Fibroblast of upper back skin (primary cell): ENCODE data around the gene C5orf24.
"Not testable (repeated sequence)": the region's sequence is repeated elsewhere in the genome, so short reads cannot be mapped to it uniquely, and the experiment has no call there.

Source experiments
- DNase-seq: peaks from one replicate; pipeline ENCODE4 v3.0.0-alpha.2; 2013

The C5orf24 gene

DNA sequence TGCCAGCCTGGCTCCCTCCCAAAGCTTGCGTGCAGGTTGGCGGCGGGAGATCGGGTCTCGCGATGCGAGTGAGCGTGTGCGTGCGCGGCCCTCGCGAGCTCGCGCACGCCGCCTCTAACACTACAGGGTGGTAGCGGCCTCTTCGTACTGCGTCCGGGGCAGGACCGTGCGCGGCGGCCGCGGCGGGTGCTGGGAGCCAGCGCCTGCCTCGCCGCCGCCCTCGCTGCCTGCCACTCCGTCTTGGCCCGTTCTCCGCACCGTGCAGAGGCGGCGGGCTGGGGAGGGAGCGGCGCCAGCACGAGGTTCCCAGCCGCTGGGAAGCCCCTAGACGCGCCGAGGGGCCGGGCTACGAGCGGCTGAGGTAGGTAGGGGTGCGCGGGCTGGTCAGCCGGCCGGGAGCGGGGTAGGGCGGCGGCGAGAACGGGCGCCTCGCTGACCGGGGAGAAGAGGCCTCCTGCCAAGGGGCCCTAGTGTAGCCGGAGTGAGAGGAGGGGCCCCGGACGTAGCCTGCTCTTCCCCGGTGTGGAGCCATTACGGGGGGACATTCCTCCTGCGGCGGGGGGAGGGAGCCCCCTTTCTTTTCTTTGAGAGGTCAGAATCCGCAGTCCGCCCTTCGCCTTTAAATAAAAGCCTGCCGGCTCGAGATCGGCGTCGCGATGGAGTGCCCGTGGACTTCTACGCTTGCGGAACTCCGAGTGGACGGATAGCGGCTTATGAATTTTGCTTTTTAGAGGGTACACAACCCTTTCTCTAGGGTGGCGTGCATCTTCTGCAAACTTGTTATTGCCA, at the start of gene C5orf24:
TSS of gene C5orf24 (plus strand) at position 117 of the 789 bp plus-strand sequence. CDS start 8,933 bp downstream, outside the sequence.
- DNase-seq, result peak; percentile 96

DNA sequence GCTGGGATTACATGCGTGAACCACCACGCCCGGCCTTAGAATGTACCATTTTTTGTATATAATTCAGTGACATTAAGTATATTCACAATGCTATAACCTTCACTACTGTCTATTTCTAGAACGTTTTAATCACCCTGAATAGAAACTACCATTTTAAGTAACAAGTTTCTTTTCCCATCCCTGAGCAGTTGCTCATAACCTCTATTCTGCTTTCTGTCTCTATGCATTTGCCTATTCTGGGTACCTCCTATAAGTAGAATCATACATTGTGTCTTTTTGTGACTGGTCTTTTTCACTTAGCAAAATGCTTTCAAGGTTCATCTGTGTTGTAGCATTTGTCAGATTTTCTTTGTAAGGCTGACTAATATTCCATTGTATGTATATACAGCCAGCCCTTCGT, 47.3 kb upstream of the C5orf24 start:
- no peak for DNase-seq

DNA sequence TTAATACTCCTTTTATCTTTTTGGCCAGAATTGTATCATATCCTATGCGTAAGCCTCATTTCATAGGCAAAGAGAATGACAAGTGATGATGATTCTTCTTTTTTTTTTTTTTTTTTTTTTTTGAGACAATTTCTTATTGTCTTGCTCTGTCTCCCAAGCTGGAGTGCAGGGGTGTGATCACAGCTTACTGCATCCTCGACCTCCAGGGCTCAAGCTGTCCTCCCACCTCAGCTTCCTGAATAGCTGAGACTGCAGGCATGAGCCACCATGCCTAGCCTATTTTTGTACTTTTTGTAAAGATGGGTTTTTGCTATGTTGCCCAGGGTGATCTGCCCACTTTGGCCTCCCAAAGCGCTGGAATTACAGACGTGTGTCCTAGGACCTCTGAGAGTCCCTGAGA, 41.9 kb upstream of the C5orf24 start:
- DNase-seq, result no peak

DNA sequence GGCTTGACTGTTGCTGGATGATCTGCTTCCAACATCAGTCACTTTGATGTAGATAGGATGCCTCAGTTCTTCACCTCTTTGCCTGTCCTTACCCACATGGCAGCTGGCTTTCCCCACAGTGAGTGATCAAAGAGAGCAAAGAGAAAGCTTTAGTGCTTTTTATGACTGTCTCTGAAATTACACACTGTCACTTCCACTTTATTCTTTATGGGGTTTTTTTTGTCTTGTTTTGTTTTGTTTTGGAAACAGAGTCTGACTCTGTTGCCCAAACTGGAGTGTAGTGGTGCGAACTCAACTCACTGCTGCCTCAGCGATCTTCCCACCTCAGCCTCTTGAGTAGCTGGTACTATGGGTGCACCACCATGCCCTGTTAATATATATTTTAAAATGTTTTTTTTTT, 32.4 kb upstream of the C5orf24 start:
- DNase-seq, result no peak

DNA sequence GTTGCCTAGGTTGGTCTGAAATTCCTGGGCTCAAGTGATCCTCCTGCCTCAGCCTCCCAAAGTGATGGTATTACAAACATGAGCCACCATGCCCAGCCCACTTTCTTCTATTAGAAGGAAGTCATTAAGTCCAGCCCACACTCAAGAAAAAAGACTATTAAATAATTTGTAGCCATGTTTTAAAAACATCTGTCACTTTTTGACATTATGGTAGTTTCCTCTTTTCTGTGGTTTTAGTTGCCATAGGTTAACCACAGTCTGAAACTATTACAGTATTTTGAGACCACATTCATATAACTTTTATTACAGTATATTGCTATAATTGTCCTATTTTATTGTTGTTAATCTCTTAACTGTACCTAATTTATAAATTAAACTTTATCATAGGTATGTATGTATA, 31.9 kb upstream of the C5orf24 start:
- no peak for DNase-seq

DNA sequence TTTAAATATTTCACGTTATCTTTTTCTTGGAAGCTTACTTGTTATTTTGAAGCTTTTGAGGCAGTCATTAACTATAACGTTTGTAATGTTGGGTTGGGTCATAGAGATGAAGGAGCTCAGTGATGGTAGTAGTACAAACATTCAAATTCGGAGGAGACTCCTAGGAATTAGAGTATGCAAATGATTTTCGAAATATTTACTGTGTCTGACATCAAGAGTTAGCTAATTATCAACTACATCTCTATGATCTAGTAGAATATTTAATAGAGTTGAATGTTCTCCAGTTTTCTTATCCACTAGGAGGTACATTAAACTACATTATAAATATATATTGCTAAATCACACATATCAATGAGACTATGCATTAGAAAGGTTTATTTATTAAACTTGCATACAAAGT, 28.8 kb upstream of the C5orf24 start:
- DNase-seq, result no peak

DNA sequence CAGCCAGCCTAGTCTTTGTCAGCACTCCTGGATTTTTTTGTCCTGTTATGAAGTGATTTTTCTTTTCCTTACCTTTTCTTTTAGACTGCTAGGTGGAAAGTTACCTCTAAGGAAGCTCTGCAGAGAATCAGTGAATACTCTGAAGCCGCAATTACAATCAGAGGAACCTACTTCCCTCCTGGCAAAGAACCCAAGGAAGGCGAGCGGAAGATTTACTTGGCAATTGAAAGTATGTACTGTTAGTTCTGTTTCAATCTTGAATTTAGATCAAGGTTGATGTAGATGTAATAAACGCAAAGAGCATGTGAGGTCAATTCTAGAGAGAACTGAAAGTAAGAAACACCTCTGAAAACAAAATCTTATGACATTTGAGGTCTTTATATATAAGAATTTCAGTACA, 27.0 kb upstream of the C5orf24 start:
- no peak for DNase-seq

DNA sequence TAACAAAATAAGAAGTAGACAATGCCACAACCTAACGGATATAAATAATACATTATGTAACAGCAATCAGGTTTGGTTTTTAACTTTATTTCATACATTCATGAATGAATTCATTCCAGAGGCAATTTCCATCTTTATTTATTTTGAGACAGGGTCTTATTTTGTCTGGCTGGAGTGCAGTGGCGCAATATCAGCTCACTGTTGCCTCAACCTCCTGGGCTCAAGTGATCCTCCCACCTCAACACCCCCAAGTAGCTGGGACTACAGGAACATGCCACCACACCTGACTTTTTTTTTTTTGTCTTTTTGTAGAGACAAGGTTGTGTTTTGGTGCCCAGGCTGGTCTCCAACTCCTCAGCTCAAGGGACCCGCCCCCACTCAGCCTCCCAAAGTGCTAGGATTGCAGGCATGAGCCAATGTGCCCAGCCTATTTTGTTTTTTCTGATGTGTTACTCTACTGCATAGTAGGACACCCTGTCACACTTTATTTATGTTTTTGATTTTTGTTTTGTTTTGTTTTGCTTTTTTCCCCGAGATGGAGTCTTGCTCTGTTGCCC, 26.3 kb upstream of the C5orf24 start:
- no peak for DNase-seq

DNA sequence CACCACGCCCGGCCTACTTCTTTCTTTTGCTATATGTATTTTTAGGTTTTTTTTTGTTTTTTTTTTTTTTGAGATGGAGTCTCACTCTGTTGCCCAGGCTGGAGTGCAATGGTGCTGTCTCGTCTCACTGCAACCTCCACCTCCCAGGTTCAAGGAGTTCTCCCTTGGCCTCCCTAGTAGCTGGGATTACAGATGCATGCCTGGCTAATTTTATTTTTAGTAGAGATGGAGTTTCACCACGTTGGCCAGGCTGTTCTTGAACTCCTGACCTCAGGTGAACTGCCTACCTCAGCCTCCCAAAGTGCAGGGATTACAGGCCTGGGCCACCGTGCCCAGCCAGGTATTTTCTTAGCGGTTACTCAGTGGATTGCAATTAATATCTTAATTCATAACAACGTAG, 23.9 kb upstream of the C5orf24 start:
- no peak for DNase-seq

DNA sequence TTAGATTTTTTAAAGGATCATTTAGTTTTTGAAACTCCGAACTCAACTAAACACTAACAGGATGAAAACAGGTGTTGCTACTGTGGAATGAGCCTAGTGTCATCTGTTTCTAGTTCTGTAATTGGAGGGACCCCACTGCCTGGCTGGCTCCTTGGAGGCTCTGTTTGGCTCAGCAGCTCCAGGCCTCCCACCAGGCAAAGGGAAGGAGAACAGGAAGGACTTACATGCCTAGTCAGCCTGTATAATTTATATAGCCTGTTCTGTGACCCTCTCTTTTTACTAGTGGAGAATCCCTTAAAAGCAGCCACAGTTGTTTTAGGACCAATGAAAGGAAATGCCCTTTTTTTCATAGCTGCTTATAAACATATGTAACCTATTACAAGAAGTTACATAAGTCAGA, 21.1 kb upstream of the C5orf24 start:
- DNase-seq, result no peak

DNA sequence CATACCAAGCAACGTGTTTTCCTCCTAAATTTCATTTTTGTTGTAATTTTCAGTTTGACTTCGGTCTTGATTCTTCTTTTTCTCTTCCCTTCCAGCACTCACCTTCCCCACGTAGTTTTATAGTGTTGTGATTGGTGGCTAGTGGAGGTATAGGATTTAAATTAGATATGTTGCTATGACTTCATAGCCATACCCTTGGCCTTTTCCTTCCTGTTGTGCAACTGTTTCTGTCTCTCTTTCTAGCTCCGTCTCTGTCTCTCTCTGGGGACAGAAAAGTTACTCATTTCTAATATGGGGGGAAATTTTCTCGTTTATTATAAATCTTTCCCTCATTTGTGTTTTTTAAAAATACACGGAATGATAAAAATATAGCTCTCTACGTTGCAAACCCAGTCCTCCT, 20.6 kb upstream of the C5orf24 start:
- no peak for DNase-seq

DNA sequence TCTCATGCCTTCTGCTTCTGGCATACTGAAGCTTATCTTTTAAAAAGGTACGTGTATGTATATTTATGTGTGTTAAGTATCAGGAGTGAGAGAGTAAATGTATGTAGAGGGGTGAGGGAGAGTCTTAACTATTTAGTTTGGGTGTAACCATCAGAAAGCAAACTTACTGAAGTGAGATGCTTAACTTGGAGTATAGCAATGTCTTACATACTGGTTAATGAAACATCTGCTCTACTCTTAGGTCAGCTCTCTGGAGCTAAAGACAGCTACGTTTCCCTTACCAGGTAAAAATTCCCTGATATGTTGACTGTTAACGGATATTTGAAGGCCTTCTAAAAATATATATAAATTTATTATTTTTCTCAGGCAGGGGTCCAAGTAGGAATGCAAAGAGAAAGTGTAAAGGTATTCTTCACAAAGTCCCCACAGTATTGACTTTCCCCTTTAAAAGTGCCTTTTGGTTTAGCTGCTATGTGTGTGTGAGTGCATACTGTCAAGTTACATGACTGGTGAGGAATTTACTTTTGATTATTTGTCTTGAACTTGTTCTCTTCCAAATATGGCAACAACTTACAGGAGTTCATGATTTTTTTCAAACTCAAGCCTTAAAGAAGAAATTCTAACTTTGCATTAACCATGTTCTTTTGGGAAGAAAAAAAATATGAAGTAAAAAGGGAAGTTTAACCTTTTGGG, 12.3 kb upstream of the C5orf24 start:
- DNase-seq, result peak; percentile 61

DNA sequence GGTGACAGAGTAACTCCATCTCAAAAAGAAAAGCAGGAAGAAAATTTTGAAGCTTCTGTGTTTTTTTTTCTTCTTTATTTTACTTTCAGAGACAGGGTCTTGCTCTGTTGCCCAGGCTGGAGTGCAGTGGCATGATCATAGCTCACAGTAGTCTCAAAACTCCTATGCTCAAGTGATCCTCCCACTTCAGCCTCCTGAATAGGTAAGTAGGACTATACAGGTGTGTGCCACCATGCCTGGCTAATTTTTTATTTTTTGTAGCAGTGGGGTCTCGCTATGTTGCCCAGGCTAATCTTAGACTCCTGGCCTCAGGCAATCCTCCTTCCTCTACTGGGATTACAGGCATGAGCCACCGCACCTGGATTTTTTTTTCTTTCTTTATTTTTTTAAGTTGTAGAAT, 10.1 kb upstream of the C5orf24 start:
- DNase-seq, result no peak

DNA sequence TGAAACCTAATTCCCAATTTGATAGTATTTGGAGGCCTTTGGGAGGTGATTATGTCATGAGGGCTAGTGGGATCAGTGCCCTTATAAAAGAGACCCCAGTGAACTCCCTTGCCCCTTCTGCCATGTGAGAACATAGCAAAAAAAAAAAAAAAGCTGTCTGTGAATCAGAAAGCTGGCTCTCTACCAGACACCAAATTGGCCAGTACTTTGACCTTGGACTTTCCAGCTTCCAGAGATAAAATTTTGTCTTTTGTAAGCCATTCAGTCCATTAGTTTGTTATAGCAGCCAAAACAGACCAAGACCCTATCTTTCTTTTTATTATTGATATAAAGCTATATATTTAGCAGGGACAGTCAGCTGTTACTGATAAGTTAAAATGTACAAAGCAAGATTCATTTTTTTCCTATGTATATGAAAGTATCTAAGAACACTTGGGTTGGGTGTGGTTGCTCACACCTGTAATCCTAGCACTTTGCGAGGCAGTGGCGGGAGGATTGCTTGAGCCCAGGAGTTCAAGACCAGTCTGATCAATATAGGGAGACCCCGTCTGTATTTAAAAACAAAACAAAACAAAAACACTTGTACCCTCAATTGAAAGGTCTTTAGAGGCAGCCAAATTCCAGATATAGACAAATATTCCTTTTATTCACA, 8.1 kb upstream of the C5orf24 start:
- DNase-seq, result no peak

DNA sequence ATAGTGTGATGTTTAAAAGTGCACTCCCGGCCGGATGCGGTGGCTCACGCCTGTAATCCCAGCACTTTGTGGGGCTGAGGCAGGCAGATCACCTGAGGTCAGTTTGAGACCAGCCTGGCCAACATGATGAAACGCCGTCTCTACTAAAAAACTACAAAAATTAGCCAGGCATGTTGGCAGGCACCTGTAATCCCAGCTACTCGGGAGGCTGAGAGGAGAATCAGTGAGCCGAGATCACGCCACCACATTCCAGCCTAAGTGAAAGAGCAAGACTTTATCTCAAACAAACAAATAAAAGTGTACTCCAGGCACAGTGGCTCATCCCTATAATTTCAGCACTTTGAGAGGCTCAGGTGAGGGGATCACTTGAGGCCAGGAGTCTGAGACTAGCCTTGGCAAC, 7.4 kb upstream of the C5orf24 start:
- DNase-seq, result not testable (repeated sequence)

DNA sequence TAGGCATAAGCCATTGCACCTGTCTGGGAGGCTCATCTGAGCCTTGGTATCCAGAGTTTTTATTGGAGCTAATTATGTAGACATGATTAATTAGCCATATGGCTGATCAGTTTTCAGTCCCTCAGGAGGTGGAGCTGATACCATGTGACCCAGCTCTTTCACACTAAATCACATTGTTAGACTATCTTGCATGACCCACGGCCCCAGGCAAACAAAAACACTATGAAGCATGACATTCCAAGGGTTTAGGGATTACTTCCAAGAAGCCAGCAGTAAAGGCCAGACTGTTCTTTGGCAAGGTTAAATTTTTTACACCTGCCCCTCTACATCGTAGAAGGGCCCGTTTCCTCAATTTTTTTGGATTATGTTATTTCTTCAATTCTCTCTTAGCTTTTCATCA, 5.0 kb upstream of the C5orf24 start:
- DNase-seq, result no peak

DNA sequence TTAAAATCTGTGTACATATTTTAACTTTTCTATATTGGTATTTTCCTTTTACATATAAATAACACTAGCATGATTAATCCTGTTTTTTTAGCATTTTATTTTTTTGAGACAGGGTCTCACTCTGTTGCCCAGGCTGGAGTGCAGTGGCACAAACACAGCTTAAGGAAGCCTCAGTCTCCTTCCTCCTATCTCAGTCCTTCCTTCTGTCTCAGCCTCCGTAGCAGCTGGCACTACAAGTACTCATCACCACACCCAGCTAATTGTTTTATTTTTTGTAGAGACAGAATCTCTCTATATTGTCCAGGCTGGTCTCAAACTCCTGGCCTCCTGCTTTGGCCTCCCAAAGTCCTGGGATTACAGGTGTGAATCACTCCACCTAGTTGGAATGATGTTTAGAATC, 1.5 kb upstream of the C5orf24 start:
- DNase-seq, result no peak

DNA sequence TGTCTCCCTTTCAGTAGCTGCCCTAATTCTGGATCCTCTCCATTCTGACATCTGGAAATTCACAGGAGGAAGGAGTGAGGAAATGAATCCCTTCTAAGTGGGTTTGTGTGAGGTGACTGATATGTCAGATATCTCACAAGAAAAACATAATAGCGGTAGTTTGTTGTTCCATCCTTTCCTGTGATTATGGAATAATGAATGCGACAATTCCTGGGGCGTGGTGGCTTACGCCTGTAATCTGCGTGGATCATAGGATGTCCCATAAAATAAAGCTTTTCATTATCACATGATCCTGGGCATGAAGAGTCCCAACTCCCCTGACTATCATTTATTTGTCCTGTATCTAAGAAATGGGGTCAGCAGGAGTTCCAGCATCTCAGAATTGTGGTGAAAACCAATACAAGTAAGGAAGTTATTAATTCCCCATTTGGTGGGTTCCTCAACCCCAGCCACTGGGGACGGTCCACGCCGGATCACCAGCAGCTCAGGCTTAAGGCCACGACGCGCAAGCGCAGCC, 375 bp upstream of the C5orf24 start:
- peak; percentile 25 for DNase-seq

DNA sequence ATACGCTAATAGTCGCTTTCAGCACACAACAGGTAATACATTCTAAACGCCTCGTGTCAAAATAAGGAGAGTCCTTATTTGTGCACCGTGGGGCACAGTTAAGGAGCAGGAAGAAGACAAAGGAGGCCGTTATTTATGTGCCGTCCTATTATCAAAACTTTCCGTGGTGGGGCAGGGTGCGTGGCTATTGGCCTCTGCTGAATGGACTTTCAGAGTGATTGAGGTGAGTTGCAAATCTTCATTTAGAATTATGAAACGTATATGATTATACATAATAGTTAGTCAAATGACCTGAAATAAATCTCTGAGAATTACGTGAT, 833 bp downstream of the C5orf24 start:
- DNase-seq, result no peak

DNA sequence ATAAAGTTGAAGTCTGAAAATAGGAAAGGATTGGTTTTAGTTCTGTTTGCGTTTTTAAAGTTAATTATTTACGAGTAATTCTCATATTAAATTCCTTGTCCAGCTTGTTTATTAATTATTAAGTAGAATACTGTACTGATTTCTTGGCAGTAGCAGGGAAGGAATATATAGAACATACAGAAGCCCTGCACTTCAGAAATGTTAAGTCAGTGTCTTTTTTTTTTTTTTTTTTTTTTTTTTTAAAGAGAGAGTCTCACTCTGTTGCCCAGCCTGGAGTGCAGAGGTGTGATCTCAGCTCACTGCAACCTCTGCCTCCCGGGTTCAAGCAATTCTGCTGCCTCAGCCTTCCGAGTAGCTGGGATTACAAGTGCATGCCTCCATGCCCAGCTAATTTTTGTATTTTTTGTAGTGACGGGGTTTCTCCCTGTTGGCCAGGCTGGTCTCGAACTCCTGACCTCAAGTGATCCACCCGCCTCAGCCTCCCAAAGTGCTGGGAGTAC, 3.7 kb downstream of the C5orf24 start:
- DNase-seq, result not testable (repeated sequence)

DNA sequence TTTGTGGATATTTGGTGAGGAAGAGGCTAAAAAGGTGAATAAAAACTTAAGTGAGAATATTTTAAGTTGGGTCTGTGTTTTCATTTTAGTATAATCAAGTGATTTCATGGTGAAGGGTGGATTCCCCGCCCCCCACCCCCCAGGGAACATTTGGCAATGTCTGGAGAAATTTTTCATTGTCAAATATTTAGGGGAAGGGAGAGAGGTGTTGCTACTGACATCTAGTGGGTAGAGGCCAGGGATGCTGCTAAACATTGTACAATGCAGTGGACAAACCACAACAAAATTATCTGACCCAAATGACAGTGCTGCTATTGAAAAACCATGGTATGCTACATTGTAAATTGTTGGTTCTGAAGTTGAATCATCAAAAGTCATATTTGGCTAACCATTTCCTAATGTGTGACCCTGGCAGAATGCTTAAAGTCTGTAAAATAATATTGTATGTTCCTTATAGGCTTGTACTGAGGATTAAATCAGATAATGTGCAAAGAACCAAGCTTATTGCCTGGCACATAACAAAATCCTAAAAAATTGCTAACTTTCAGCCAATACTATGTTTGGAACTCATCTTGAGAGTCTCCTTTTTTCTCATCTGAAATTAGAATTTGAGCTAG, 5.6 kb downstream of the C5orf24 start:
- peak; percentile 63 for DNase-seq

DNA sequence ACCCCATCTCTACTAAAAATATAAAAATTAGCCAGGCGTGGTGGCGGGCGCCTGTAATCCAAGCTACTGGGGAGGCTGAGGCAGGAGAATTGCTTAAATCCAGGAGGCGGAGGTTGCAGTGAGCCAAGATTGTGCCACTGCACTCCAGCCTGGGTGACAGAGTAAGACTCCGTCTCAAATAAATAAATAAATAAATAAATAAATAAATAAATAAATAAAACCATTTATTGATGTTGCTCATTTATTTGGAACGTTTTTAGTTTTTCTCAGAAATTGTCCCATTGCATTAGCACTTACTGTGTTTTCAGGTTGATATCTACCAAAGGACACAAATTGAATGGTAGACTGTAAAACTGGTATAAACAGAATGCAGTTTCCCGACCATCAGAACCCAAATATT, 10.7 kb downstream of the C5orf24 start:
- not testable (repeated sequence) for DNase-seq

DNA sequence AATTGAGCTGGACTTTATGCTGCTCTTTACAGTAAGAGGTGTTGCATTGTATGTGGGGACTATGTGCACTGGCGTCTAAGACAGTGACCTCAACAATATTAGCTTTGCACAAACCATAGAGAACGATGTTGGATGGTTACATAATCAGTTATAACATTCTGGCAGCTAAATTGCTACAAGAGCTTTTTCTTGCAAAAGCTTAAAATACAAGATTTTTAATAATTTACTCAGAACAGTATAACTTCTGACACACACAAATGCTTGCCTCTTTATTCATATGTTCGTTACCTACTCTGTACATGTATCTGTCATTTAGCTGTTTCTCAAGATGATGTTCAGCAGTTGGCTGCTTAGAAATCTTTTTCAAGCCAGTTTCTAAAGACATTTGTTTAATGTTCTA, 11.6 kb downstream of the C5orf24 start:
- DNase-seq, result no peak
